Measurements from ENCODE around the gene TSPAN3. TPM values are rescaled to one million over a fixed set of nuclear protein-coding genes. Genes with fewer than 3 reads are reported as not detected.

The TSPAN3 gene
- total RNA-seq, 1 donor from 2014 or later = 187 TPM

GRCh38 chr15:77042245-77042919 is 28.5 kb downstream of the TSPAN3 start:
- FAIRE-seq (no peak), DNase-seq (ENCODE audit: low read depth) (no peak)
- Histone ChIP-seq H3K4me3 (ENCODE audit: low read depth, low read length) (no peak overlapping the region), H3K27me3 (ENCODE audit: control insufficient read depth, insufficient read depth, low read length) (no peaks in the 10 kb centered on the region), H3K36me3 (ENCODE audit: control insufficient read depth, insufficient read depth, low read length) (peaks cover 3% of the 10 kb centered on the region)
- TF ChIP-seq CTCF (IDR thresholded peaks at IDR 0.05; ENCODE audit: insufficient read depth, low read length, severe bottlenecking) = no peak

DNA sequence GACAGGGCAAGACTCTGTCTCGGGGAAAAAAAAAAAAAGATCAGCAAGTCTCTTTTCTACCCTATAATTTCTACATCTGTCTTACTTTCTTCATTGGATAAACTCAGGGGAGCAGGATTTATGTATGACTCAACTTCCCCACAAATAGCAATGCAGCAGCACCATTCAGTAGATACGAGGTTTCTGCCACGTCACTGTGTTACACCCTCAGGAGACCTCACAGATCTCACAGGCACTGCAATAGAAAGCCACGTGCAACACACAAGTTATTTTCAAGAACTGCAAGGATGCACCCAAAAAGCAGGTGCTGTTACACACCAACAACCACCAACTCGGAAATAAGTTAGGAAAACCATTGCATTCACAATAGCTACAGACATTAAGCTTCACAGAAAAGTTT is 30.2 kb downstream of the TSPAN3 start:
- Histone ChIP-seq H3K36me3 (ENCODE audit: control insufficient read depth, insufficient read depth, low read length) (peaks cover 1% of the 10 kb centered on the region), H3K27me3 (ENCODE audit: control insufficient read depth, insufficient read depth, low read length) (no peaks in the 10 kb centered on the region), H3K4me3 (ENCODE audit: low read depth, low read length) (no peak overlapping the region)
- FAIRE-seq (no peak), DNase-seq (ENCODE audit: low read depth) (no peak)
- TF ChIP-seq CTCF (IDR thresholded peaks at IDR 0.05; ENCODE audit: insufficient read depth, low read length, severe bottlenecking) = no peak

GRCh38 chr15:77039848-77040247 is 31.1 kb downstream of the TSPAN3 start:
- TF ChIP-seq CTCF (IDR thresholded peaks at IDR 0.05; ENCODE audit: insufficient read depth, low read length, severe bottlenecking) = no peak
- peaks cover 1% of the 10 kb centered on the region for H3K36me3 ChIP-seq (ENCODE audit: control insufficient read depth, insufficient read depth, low read length)
- FAIRE-seq (no peak), DNase-seq (ENCODE audit: low read depth) (no peak)
- H3K4me3 ChIP-seq (ENCODE audit: low read depth, low read length) = no peak overlapping the region
- H3K27me3 ChIP-seq (ENCODE audit: control insufficient read depth, insufficient read depth, low read length) = no peaks in the 10 kb centered on the region

DNA sequence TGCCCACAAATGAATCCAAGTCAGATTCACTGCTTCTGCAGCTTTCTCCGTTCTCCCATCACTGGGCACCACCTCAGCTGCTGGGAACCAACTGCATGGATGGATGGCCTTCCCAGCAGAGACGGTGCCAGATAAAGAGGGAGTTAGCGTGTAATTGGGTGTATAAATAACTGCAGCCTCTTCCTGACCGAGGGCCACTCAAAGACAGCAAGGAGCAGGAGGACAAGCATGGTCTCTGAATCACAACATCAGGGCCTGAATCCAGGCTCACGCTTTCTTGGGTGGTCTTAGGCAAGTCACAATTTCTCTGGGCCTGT is 31.7 kb downstream of the TSPAN3 start:
- no peak for TF ChIP-seq CTCF (IDR thresholded peaks at IDR 0.05; ENCODE audit: insufficient read depth, low read length, severe bottlenecking)
- H3K4me3 ChIP-seq (ENCODE audit: low read depth, low read length) = no peak overlapping the region
- no peaks in the 10 kb centered on the region for H3K27me3 ChIP-seq (ENCODE audit: control insufficient read depth, insufficient read depth, low read length)
- no peaks in the 10 kb centered on the region for H3K36me3 ChIP-seq (ENCODE audit: control insufficient read depth, insufficient read depth, low read length)
- no peak for DNase-seq (ENCODE audit: low read depth)
- FAIRE-seq = no peak

- peak; percentile 20 for DNase-seq (ENCODE audit: low read depth)
- Histone ChIP-seq H3K36me3 (ENCODE audit: control insufficient read depth, insufficient read depth, low read length) (no peaks in the 10 kb centered on the region), H3K27me3 (ENCODE audit: control insufficient read depth, insufficient read depth, low read length) (no peaks in the 10 kb centered on the region), H3K4me3 (ENCODE audit: low read depth, low read length) (no peak overlapping the region)
- no peak for TF ChIP-seq CTCF (IDR thresholded peaks at IDR 0.05; ENCODE audit: insufficient read depth, low read length, severe bottlenecking)
- no peak for FAIRE-seq
Measured at GRCh38 chr15:77038312-77039216, 32.3 kb downstream of the TSPAN3 start.

Measured in bronchial epithelial cell (primary cell).